Stimulated activated naive CD8-positive, alpha-beta T cell treated with anti-CD3 and anti-CD28 coated beads, Interleukin-15, Interleukin-2, amounts not matched to agents 100 U/mL and 50 U/mL, for 24 hours (primary cell): Measurements from ENCODE around the gene GEN1.

Experiments used
- ATAC-seq: fragments of 150-1000 bp; cut with Tn5 transposase; one replicate; pipeline ENCODE4 v1.10.0; 2021
- DNase-seq: peaks from one replicate; pipeline ENCODE4 v3.0.0; 2021

Gene GEN1, protein sequence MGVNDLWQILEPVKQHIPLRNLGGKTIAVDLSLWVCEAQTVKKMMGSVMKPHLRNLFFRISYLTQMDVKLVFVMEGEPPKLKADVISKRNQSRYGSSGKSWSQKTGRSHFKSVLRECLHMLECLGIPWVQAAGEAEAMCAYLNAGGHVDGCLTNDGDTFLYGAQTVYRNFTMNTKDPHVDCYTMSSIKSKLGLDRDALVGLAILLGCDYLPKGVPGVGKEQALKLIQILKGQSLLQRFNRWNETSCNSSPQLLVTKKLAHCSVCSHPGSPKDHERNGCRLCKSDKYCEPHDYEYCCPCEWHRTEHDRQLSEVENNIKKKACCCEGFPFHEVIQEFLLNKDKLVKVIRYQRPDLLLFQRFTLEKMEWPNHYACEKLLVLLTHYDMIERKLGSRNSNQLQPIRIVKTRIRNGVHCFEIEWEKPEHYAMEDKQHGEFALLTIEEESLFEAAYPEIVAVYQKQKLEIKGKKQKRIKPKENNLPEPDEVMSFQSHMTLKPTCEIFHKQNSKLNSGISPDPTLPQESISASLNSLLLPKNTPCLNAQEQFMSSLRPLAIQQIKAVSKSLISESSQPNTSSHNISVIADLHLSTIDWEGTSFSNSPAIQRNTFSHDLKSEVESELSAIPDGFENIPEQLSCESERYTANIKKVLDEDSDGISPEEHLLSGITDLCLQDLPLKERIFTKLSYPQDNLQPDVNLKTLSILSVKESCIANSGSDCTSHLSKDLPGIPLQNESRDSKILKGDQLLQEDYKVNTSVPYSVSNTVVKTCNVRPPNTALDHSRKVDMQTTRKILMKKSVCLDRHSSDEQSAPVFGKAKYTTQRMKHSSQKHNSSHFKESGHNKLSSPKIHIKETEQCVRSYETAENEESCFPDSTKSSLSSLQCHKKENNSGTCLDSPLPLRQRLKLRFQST

DNA sequence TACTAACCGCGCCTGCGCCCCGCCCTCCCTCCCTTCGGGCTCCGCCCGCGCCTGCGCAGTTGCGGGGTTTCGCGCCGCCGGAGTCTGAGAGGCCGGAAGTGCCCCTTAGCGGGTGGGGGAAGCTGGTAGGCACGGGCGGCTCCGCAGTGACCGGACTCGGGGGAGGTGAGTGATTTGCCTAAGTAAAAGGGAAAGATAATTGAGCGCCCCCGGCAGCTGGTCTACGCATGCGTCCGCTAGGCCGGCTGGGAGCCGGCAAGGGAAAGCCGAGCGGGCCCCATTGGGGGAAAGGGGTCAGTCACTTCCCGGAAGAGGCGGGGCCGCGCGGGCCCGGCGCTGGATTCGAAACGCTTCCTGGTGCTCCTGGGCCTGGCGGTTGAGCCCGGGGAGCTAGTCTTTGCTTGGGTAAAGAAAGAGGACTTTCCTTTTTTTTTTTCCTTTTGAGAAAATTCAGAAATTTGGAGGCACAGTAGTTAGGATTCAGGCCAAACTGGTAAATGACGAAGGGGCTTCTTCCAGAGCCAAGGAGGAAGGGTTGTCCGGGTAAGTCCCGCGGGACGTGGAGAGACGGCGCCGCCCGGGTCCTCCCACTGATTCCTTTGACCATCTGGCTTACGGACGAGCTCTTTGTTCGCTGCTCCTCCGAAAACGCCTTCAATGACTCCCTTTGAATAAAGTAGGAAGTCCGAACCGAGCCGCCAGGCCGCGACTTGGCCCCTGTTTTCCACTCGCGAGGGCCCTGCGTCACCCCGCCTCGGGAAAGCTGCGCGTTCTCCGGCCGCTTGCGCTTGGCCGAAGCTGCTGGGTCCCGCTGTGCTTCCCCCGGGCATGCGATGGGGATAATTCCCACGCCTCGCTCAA, at the start of gene GEN1, which contains the start of gene SMC6:
TSS of gene GEN1 (plus strand) at position 336 of the 861 bp plus-strand sequence. CDS start 5,806 bp downstream, outside the sequence.
TSS of gene SMC6 (minus strand) at position 8 of the 861 bp plus-strand sequence. CDS start 7,864 bp downstream, outside the sequence.
- ATAC-seq (peak; percentile 94), DNase-seq (peak; percentile 95)

DNA sequence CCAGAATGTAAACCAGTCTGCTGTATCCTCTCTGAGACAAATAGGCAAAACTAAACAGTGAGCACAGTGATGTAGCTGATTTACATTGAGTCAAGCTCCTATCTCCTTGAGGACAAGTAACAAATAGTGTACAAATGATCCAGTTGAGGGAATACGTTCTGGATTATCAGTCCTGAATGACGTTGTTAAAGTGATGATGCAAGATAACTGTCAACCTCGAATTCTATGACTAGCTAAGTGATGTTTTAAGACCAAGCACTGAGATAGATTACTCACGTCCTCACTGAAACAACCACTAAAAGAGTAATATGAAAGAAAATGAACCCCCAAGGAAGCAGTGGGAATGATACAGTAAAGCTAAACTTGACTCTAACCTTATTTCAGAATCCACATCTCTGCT, 47.1 kb upstream of the GEN1 start:
- ATAC-seq (no peak), DNase-seq (no peak)

DNA sequence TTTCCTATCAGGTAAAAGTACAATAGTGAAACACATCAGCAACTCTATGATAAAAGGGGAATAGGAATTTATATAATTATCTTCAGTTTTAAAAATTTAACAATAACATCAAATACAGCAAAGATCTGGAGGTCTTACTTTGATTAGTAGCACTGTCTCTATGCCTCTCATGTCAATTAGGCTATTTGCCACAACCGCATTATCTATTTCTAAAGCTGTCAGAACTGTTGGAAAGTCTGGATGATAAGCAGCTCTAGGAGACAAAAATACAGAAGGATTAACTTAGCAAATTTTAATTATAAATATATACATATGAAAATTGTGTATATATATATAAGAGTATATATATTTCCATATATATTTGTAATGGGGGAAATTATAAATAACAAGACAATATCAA, 45.4 kb upstream of the GEN1 start:
- DNase-seq = no peak
- no peak for ATAC-seq

DNA sequence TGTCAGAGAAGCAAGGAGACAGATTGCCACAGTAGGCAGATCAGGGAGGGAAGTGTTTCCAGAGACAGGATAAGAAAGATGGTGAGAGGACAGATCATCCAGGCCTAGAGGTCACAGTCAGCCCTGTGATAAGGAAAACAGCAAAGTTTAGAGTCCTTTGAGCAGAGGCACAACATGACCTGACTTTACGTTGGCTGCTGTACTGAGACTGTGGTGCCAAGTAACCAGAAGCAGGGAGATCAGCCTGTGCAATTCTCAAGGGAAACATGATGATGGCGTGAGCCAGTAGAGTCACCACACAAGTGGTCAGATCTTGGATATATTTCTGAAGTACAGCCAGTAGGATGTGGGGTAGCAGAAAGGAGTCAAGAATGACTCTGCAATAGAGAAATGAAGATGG, 44.0 kb upstream of the GEN1 start:
- DNase-seq = no peak

DNA sequence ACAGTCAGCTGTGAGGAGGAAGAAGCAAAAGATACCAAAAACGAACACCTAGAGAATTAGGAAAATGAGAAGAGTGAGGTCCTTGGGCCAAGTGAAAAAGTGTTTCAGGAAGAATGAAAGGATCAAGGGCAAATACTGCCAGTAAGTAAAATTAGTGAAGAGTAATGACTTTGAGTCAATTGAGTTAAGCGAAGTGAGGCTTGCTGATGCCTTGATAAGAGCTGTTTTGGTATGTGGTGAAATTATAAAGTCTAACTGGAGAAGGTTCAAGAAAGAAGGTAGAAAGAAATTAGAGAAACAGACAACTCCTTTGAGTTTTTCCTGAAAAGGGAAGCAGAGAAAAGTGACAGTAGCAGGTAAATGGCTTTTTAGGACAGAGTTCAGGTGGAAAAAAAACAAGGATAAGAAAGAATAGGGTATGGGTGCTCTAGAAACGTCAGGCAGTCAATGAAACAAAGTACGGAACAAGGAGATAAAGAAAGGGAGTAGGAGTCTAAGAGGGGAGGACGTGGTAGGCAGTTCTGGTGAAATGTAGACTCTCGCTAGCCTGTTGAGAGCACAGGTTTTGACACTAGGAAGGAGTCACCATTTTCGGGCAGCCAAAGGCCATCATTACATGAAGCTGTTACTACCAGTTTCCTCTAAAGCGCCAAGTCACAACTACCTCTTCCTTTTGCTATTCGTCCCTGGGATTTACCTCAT, 43.2 kb upstream of the GEN1 start:
- ATAC-seq = no peak
- no peak for DNase-seq

More for the DNA sequence above, 44.0 kb upstream of the GEN1 start:
- ATAC-seq = peak; percentile 14

DNA sequence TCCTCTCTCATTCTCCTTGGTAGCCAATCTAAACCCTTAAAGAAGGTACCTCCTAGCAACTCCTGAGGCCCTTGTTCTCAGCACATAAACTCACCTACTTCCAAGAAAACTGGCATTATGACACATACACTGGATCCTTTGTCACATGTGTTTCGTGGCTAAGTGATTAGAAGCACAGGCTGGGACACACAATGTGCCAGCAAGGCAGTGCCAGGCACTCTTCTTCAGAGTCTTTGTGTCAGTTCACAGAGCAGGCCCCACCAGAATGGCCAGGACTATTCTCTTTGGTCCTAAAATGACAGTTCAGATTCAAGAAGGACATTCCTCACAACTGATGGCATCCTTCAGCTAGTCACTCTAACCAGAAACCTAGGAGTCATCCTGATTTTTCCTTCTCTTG, 40.6 kb upstream of the GEN1 start:
- ATAC-seq (no peak), DNase-seq (no peak)

DNA sequence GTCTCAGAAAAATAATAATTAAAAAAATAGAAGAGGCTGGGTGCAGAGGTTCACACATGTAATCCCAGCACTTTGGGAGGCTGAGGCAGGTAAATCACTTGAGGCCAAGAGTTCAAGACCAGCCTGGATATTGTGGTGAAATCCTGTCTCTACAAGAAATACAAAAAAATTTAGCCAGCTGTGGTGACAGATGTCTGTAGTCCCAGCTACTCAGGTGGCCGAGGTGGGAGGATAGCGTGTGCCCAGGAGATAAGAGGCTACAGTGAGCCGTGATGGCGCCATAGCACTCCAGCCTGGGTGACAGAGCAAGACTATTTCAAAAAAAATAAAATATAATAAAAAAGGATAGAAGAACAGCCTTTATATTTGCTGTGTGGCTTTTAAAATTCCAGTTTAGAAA, 36.3 kb upstream of the GEN1 start:
- DNase-seq (no peak), ATAC-seq (no peak)

DNA sequence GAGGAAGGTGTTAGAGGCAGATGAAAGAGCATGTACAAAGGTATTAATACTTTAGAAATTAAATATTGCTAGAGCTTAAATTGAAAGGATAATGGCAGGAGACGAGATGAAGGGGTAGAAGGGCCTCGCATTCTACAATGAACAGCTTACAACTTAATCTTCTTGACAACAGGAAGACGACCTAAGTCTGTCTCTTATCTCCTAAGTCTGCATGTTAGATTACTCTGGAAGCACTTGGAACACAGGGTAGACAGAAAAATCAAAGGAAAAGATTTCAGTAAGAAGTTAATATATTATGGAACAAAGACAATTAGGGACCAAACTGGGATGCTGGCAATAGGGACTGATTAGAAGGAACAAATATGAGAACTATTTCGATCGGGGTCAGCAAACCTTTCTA, 35.2 kb upstream of the GEN1 start:
- DNase-seq (no peak), ATAC-seq (no peak)

DNA sequence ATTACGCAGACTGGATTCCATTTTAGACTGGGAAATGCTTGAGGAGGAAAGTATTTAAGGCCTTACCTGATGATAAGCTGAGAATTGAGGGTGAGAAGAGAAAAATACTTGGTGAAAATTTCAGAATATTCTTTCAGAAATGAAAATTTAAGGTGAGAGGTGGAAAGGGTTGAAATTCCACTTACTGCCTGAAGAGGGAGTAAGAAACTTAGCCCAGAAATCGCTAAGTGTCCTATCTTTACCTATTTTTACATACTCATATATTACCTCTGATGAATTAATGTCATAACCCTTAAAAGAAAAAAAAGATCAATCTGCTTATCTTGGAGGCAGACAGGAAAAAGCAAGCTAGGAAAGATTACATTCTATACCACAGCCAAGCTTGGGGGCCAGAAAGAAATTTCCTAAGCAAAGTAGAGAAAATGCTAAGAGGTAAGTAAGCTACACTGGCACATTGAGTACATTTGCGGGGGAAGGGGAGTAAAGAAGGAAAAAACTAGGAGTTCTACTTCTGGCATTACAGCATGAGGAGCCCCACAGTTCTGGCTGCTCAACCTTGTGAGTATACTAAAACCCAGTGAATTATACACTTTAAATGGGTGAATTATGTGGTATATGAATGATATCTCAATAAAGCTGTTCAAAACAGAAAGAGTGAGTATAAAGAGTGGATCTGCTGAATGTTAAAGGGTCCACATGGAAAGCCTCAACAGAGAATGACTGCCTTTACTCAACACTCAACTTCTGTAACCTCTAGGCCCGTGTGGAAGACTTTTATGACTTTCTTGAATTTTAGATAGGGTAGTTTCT, 34.2 kb upstream of the GEN1 start:
- DNase-seq (no peak), ATAC-seq (no peak)

DNA sequence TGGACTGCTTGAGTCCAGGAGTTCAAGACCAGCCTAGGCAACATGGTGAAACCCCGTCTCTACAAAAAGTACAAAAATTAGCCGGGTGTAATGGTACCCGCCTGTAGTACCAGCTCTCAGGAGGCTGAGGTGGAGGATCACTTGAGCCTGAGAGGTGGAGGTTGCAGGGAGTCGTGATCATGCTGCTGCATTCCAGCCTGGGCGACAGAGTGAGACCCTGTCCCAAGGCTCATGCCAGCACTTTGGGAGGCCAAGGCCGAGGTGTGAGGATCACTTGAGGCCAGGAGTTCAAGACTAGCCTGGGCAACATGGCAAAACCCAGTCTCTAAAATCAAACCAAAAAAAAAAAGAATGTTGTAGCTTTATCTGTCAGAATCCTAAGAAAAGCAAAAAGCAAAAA, 25.7 kb upstream of the GEN1 start:
- no peak for DNase-seq
- ATAC-seq = no peak

DNA sequence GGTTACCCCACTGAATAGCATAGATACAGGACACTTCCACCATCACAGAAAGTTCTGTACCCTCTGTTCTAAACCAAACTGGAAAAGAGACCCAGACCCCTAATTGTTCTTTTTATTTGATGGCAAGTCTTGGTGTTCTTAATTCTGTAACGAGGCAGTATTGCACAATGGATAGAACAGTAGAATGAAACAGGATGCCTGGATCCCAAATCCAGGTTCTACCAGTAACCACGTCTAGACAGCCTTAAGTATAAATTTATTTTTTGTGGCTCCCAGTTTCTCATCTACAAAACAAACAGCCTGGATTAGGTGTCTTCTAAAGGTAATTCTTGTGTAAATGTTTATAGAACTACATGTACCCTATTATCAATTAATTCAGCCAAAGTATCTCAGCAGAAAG, 24.1 kb upstream of the GEN1 start:
- DNase-seq = no peak
- no peak for ATAC-seq

DNA sequence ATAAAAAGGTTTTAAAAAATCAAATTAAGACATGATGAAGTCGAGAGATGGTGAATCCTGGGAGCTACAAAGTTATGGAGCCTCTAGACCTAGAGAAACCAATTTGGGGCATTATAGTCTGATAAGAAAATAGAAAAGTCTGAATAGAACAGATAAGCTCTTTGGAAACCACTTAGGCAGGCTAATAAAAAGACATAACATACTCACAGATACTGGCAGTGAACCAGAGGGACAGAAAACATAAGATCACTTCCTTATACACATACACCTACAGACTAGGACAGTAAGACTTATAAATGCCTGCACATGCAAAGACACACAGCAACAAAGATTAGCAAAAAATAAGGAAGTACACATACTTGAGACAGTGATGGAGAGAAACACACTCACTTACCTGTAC, 20.3 kb upstream of the GEN1 start:
- ATAC-seq = no peak

DNA sequence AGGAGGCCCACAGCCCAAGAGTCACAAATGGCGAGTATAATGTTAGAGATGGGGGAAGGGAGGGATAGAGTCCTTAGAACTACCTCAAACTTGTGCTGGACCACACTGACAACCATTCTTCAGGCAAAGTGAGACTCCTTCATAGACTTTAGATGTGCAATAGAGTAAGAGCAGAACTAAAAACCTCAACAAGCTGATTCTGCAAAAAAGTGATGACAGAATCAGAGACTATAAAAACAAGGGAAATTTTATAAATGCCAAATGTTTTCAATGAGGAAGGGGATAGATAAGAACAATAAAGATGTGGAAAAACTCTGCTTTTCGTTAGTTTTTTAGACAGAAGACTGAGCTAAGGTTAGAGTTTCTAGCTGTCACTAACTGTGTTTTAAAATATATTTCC, 18.1 kb upstream of the GEN1 start:
- DNase-seq = no peak
- no peak for ATAC-seq

More for the DNA sequence above, 20.3 kb upstream of the GEN1 start:
- DNase-seq = no peak

DNA sequence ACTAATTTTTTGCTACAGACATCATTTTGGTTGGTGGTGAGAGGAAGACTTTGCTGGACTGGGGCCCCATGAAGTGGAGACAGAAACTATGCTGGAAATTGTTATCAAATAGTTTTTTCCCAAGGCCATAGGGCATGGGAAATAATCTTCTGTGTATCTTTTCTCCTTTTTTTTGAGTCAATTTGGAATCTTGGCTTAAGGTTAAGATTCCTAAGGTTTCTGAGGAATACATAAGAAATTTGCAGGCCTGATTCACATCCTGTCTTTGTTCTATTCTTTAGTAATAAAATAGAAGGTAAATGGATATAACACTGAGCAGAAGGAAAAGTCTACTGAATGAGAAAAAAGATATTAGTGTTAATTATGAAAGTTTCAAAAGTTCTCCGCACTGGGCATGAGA, 16.9 kb upstream of the GEN1 start:
- DNase-seq = no peak
- no peak for ATAC-seq

DNA sequence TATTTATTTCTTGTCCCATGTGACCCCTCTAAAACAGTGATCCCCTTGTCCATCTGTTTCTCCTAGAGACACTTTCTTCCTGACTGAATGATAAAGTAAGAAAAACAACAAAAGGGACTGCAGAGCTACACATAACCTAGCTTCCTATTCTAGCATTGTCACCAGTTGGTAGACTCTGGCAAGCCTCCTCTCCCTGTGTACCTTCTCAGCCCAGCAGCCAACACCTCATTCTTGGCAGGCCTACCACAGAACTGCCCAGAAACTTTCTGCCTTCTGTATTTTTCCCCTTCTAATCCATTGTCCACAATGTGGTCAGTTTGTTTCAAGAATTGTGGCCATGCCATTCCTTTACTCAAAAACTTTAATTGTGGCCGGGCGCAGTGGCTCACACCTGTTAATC, 13.7 kb upstream of the GEN1 start:
- no peak for ATAC-seq
- DNase-seq = no peak

DNA sequence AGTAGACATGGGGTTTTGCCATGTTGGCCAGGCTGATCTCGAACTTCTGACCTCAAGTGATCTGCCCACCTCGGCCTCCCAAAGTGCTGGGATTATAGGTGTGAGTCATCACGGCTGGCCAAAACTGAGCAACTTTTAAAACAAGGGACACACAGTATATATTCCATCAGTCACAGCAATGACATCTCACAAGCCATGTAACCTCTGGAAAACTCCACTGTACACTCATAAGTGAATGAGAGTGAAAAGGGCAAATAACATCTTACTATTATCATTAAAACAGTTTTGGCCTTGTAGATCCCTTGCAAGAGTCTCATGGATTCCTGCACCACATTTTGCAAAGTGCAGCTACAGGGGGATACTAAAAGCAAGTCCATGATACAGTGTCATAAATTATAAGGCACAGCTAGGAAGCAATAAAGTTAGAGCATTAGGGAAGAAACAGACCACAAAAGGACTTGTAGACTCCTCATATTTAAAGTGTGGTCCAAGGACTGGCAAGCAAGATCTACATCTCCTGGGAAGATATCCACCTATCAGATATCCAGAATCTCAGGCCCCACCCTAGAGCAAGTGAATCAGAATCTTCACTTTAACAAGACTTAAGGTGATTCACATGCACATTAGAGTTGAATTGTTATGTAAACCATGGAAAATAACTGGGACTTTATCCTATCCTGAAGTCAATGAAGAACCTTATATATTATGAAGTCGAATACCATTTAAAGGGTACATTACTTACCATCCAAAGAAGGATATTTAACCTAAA, 6.1 kb upstream of the GEN1 start:
- no peak for ATAC-seq
- DNase-seq = no peak

DNA sequence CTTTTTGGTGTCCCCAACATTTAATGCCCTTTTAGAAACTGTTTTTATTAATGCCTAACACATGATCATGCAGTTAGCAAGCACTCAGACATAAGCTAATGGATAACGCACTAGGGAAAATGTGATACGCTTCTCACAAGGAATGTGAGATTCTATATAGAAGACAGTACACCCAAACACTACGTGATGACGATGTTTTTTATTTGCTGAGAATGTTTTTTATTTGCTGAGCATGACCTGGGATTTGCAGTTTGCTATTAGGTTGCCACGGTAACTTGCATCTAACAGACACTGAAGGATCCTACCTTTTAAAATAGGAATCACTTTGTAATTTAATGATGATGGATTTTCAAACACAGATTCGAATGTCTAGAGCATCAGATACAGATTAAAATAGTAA, 5.2 kb upstream of the GEN1 start:
- ATAC-seq = no peak
- DNase-seq = no peak

DNA sequence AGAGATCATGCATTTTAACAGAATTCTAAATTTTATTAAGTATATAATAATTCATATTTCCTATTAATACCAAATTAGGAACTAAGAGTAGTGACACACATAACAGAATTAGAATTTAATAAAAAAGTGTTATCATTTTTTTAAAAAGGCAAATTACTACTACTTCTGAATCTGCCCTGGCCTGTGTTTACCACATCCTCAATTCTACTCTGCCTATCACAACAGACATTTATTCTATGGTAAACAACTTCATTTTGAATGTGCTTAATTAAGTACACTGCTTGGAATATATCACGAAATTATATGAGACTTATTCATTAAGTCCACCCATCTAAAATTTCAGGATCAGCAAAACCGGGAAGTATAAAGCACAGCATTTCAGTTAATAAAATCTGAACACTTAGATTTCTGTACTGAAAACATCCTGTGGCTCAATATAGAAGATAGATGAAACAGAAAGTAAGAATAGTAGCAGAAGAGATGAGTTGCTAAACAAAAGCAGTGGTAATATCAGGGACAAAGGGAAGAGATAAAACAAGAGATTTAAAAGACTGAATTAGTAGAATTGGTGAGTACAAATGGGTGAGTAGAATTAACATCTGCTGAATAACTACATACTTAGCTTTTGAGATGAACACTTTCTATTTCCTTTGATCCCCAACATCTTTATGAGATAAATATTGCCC, 4.0 kb upstream of the GEN1 start:
- ATAC-seq (no peak), DNase-seq (no peak)

DNA sequence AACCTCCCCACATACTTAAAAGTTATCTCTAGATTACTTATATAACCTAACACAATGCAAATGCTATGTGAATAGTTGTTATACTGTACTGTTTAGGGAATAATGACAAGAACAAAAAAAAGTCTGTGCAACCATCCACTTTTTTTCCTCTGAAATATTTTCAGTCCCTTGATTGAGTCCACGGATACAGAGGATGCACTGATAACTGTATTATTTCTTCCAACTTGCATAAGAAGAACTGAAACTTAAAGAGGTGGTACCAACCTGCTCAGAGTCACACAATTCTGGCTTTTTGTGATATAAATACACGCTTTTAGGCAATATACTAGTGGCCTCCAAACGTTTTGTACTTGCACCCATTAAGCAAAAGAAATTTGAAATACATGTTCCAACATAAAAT, 1.7 kb upstream of the GEN1 start:
- ATAC-seq = no peak
- DNase-seq = no peak
